Measurements from ENCODE around the gene GMPR2.

GRCh38 chr14:24263848-24264247, 31.1 kb downstream of the GMPR2 start:
- no peak for TF ChIP-seq CTCF (IDR thresholded peaks at IDR 0.05)
- no peak for TF ChIP-seq POLR2AphosphoS5 (IDR thresholded peaks at IDR 0.05)
- no peak for TF ChIP-seq POLR2A (IDR thresholded peaks at IDR 0.05)

All from stomach (tissue), 4 donors.